ENCODE results near the gene SPTBN5. TPM values are rescaled to one million over a fixed set of nuclear protein-coding genes. Genes with fewer than 3 reads are reported as not detected.

The SPTBN5 gene
- total and polyA plus RNA-seq, 3 donors from 2014 or later = 1.4 to 3.1 (median 1.4) TPM

- intact Hi-C loops (cut with DNase I; ENCODE audit: low total_unique reads) = no loop called here
- H3K27ac ChIP-seq = no peak overlapping the region
These were observed 28.3 kb downstream of the SPTBN5 start for GRCh38 chr15:41865490-41866055.

DNA sequence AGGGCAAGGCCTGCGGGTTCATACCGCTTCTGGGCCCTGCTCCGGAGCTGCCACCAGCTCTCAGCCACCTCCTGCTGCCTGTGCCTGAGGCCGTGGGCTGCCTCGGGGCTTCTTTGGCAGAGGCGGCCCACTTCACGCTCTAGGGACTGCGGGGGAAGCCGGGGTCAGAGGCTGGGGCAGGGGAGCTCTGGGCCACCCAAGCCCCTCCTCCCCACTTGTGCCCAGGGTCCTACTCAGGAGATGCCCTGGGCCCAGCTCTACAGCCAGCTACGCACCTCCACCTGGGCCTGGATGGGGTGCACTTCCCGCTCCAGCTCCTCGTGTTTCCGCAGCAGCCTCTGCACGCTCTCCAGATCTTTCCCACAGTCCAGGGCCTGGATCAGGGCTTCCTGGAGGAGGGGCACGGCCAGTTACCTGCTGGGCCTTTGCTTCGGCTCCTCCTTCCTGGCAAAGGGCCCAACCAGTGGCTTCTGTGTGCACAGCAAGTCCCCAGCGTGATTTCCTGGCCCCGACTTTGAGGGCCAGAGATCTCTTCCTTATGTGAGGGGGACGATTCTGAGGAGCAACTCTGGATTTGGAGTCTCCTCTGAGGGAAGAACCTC lies 31.2 kb downstream of the SPTBN5 start:
- Histone ChIP-seq H3K27ac (no peak overlapping the region), H3K9me3 (no peaks in the 10 kb centered on the region), H3K4me1 (no peaks in the 10 kb centered on the region), H3K36me3 (ENCODE audit: low read depth, missing control alignments) (no peaks in the 10 kb centered on the region), H3K4me3 (no peak overlapping the region), H3K27me3 (no peaks in the 10 kb centered on the region)
- no peak for DNase-seq
- TF ChIP-seq CTCF (IDR thresholded peaks at IDR 0.05) (no peak), POLR2A (IDR thresholded peaks at IDR 0.05) (no peak)
- intact Hi-C loops (cut with DNase I; ENCODE audit: low total_unique reads) = no loop called here
- WGBS, 2 donors = 85 to 91% methylated on average over 10 to 19 of the region's 19 CpGs

More at GRCh38 chr15:41865490-41866055, 28.3 kb downstream of the SPTBN5 start:
- Histone ChIP-seq H3K4me3 (no peak overlapping the region), H3K36me3 (ENCODE audit: low read depth, missing control alignments) (no peaks in the 10 kb centered on the region), H3K27me3 (no peaks in the 10 kb centered on the region), H3K4me1 (no peaks in the 10 kb centered on the region), H3K9me3 (no peaks in the 10 kb centered on the region)
- TF ChIP-seq POLR2A (IDR thresholded peaks at IDR 0.05) = no peak
- TF ChIP-seq CTCF (IDR thresholded peaks at IDR 0.05) = no peak
- DNase-seq = no peak
- 85 to 94% methylated on average over 16 to 18 of the region's 18 CpGs for WGBS, 2 donors

- no peak overlapping the region for H3K27ac ChIP-seq
- no peaks in the 10 kb centered on the region for H3K36me3 ChIP-seq (ENCODE audit: low read depth, missing control alignments)
- no peak for DNase-seq
- intact Hi-C loops (cut with DNase I; ENCODE audit: low total_unique reads) = no loop called here
- H3K9me3 ChIP-seq = no peaks in the 10 kb centered on the region
- TF ChIP-seq POLR2A (IDR thresholded peaks at IDR 0.05) = no peak
- no peak for TF ChIP-seq CTCF (IDR thresholded peaks at IDR 0.05)
- H3K4me3 ChIP-seq = no peak overlapping the region
- WGBS, 2 donors = 88 to 92% methylated on average over 17 to 18 of the region's 18 CpGs
- no peaks in the 10 kb centered on the region for H3K27me3 ChIP-seq
- H3K4me1 ChIP-seq = no peaks in the 10 kb centered on the region
These were observed 32.0 kb downstream of the SPTBN5 start for GRCh38 chr15:41861736-41862356.

DNA sequence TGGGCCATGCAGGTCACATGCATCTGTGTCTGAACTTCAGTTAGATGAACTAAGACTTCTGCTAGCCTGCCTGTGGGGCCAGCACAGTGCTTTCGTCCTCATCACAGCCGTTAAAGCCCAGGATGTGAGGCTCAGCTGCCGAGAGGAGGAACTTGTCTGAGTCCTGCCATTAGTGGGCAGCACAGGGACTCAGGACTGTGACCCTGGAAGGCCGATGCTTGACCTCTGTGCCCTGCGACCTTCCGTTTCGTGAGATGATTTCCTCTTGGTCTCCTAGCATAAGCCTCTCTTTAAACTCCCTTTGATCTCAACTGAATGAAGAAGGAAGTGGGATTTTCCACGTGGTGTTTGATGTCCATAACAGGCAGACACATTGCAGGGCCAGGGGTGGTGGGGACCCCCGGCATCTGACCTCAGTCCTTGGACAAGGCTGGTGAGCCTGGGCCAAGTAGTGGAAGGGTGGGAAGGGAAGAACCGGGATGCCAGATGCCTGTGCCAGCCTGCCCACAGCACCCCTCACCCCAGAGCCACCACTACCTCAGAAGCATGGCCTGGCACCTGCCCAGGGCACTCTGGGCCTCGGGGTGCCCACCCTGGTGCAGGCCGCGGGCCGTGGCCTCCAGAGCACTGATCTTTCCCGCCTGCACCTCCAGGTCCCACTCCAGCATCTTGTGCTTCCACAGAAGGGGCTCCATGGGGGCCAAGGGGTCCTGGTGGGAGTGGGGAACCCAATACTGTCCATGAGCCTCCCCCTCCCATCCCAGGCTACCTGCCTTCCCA lies 33.6 kb downstream of the SPTBN5 start:
- Histone ChIP-seq H3K4me3 (no peak overlapping the region), H3K27me3 (no peaks in the 10 kb centered on the region), H3K9me3 (no peaks in the 10 kb centered on the region), H3K36me3 (ENCODE audit: low read depth, missing control alignments) (no peaks in the 10 kb centered on the region), H3K4me1 (peaks cover 3% of the 10 kb centered on the region), H3K27ac (no peak overlapping the region)
- intact Hi-C loops (cut with DNase I; ENCODE audit: low total_unique reads) = no loop called here
- 73 to 77% methylated on average over 8 to 15 of the region's 15 CpGs for WGBS, 2 donors
- DNase-seq = no peak
- TF ChIP-seq CTCF (IDR thresholded peaks at IDR 0.05) = no peak
- TF ChIP-seq POLR2A (IDR thresholded peaks at IDR 0.05) = no peak

All from testis (tissue), 3 donors.